ENCODE measurements around the gene YIF1B.
"Not testable (repeated sequence)": the region's sequence is repeated elsewhere in the genome, so short reads cannot be mapped to it uniquely, and the experiment has no call there.

YIF1B gene

GRCh38 chr19:38276942-38277517 is 38.7 kb downstream of the YIF1B start:
- no peak for DNase-seq (ENCODE audit: low read depth, low spot score)

DNA sequence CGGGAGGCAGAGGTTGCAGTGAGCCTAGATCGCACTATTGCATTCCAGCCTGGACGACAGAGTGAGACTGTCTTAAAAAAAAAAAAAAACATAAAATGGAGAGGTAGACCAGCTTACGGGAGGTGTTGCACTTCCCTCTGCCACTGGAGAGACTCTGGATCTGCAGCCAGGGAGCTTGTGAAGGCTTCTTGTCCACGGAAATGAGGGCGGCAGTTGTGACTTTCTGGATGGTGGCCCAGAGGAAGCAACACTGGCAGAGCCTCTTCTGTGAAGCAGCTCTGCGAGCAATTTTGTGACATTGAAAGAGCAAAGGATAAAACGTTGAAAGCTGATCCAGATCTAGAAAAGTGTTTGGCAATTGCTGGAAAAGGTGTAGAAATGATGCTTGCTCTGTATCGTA is 41.0 kb downstream of the YIF1B start:
- DNase-seq (ENCODE audit: low read depth, low spot score): no peak

DNA sequence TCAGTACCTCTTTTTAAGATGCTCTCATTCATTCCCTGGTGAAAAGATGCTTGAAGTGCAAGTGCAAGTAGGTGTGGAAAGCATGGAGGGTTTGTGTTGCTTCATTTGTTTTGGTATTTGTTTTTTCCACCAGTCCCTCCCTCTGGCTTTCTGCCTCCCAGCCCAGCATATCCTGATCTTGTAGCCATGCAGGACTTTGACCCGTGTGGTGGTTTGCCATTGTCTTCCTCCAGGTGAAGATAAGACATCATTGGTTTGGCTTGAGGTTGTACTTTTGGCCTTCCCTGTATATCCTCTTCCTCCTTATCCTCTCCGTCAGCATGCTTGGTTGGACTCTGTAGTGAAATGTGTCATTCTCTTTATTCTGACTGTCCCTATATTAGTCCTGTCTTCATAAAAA is 42.2 kb downstream of the YIF1B start:
- DNase-seq (ENCODE audit: low read depth, low spot score): no peak

DNA sequence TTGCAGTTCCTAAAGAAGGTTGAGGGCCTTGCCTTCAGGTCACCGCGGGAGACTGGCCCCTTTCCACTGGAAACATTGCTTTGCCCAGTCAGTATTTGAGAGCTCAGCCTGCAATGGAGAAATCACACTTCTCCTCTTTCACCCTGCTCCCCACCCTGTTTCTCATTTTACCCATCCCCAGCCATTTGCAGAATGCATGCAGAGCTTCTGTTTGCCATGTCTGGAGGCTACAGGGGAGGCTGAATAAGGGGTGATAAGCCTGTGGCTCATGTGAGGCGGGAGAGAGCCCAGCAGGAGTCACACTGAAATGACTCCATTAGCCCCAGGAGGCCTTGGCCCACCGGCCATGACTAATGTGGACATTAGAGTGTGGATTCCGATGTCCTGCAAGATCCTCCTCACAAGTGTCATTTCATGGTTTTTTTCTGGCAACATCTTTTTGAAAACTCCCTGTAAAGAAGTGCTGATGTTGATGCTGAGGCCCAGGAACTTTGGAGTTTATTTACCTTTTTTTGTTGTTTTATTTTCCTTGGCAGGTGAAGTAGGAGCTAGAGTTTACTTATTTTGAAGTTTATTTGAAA is 45.1 kb downstream of the YIF1B start:
- DNase-seq (ENCODE audit: low read depth, low spot score): no peak

GRCh38 chr19:38268539-38268938 is 47.2 kb downstream of the YIF1B start:
- DNase-seq (ENCODE audit: low read depth, low spot score): no peak

- no peak for DNase-seq (ENCODE audit: low read depth, low spot score)
Measured at GRCh38 chr19:38267761-38268483, 47.8 kb downstream of the YIF1B start.

DNA sequence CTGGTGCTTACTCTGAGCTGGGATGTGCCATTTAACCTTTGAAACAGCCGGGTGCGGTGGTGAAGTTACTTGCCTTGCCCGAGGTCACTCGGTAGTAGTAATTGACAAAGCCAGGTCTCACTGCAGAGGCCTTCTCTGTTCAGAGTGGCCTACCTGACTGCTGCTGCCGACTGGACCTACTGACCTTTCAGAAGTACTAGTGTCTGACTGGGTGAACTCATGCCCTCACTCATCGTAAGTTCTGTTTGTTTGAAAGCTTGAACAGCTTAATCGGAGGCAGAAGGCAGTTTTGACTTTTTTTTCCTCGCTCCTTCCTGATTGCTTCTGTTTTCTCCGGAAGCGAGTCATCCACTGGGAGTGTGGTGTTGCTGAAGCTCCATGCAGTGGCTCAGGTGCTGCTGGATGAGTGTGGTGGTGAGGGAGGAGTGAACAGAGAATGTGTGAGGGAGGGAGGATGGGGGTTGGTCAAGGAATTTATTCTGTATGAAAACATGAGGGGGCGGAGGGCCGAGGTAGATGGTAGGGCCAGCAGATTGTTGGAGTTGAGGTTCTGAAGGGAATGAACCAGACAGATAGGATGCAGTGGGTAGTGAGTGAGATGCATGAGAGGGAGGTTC is 48.7 kb downstream of the YIF1B start:
- DNase-seq (ENCODE audit: low read depth, low spot score): peak; percentile 62

GRCh38 chr19:38265921-38266429 is 49.8 kb downstream of the YIF1B start:
- no peak for DNase-seq (ENCODE audit: low read depth, low spot score)

DNA sequence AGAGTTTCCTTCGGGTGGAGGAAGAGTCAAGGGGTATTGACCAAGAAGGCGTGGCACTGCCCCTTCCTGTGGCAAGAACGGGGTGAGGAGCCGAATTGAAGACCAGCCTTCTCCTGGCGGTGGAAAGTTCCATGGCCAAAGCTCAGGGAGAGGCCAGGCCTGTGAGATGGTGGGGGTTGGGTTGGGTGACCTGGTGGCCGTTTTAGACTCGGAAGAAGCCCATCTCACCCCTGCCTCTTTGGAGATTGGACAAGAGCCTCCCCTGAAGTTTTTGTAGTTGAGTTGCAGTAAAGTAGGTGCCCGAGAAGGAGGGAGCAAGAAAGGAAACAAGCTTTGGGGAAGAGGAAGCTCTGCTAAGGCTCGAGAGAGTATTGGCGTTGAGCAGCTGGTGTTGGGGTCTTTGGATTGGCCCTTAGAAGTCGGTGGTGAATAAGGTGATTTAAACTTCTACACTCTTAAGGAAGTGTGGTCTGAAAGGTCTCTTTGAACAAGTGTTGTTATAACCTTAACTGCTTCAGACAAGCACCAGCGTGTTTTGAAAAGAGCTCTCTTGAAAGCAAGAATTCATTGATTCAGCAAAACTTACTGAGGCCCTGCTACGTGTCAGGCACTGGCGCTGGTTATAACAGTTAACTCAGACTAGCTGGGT is 50.4 kb downstream of the YIF1B start:
- DNase-seq (ENCODE audit: low read depth, low spot score): no peak

DNA sequence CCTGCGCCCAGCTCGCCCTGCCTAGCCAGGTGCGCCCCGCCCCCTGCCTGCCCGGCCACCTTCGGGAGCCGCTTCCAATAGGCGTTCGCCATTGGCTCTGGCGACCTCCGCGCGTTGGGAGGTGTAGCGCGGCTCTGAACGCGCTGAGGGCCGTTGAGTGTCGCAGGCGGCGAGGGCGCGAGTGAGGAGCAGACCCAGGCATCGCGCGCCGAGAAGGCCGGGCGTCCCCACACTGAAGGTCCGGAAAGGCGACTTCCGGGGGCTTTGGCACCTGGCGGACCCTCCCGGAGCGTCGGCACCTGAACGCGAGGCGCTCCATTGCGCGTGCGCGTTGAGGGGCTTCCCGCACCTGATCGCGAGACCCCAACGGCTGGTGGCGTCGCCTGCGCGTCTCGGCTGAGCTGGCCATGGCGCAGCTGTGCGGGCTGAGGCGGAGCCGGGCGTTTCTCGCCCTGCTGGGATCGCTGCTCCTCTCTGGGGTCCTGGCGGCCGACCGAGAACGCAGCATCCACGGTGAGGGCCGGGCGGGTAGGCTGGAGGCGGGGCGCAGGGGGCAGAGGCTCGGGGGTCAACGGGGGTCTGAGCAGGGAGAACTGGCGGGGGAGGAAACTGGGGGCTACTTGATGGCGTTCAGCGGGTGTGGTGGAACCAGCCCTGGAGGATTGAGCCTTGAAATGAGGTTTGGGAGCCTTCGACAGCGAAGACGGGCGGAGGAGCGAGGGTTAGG is 51.1 kb downstream of the YIF1B start, which contains the start of gene SPINT2:
TSS of gene SPINT2 (plus strand) at position 88 of the 727 bp plus-strand sequence. CDS start at position 408, 320 bp downstream.
- DNase-seq (ENCODE audit: low read depth, low spot score): peak; percentile 47

DNA sequence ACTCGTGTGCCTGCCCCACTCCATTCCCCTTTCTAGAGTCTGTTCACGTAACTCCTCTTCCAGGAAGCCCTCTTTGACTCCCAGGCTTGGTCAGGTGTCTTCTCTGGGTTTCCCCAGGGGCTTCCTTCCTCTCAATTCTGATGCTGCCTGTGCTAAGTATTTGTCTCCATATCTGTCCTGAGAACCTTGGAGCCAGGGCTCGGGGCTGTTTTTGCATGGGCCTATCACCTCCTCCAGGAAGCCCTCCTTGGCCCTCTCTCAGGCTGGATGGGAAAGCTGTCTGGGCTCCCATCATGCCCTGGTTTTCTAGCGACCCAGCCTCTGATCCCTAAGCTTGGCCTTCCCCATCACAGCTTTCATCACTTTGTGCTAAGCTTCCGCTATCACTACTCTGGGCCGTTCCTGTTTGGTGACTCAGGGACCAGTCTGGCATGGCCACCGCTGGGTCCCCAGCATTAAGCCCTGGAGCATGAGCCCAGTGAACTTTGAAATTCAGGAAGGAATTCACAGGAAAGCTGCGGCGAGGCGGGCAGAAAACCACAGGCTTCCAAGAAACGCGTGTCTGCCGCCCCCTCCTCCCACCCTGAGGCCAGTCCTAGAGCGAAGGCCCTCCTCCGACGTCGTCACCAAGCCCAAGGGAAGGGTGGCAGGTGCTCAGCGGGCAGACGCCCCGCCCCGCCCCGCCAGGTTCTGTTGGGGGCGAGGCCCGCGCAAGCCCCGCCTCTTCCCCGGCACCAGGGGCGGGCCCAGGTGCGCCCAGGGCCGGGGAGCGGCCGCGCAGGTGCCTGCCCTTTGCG is 51.9 kb downstream of the YIF1B start:
- DNase-seq (ENCODE audit: low read depth, low spot score): peak; percentile 91

DNA sequence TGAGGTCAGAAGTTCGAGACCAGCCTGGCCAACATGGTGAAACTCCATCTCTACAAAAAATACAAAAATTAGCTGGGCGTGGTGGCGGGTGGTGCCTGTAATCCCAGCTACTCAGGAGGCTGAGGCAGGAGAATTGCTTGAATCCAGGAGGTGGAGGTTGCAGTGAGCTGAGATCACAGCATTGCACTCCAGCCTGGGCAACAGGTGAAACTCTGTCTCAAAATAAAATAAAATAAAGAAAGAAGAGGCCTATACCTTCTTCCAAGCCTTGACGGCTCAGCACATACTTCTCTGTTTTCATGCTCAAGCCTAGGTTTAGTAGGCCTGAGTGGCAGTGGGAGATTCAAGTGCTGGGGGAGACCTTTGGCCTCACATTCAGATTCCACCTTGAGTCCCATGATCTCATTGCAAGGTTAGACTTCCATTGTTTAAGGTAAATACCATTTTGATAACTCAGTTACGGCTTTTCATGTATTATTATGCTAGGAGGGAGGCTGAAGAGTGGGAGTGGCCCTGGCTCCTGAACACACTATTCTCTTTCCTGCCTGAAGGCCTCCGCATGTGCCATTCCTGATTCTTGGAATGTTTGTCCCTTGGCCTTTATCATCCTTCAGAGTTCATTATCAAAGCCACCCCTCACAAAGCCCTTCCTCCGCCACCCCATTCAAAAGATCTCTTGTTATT is 53.0 kb downstream of the YIF1B start:
- DNase-seq (ENCODE audit: low read depth, low spot score): no peak

DNA sequence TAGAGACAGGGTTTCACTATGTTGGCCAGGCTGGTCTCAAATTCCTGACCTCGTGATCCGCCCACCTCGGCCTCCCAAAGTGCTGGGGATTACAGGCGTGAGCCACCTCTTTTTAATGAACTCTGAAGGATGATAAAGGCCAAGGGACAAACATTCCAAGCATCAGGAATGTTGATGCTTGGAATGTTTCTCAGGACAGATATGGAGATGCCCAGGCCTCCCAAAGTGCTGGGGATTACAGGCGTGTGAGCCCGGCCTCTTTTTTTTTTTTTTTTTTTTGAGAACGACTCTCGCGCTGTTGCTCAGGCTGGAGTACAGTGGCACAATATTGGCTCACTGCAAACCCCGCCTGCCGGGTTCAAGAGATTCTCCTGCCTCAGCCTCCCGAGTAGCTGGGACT is 53.8 kb downstream of the YIF1B start:
- not testable (repeated sequence) for DNase-seq (ENCODE audit: low read depth, low spot score)

DNA sequence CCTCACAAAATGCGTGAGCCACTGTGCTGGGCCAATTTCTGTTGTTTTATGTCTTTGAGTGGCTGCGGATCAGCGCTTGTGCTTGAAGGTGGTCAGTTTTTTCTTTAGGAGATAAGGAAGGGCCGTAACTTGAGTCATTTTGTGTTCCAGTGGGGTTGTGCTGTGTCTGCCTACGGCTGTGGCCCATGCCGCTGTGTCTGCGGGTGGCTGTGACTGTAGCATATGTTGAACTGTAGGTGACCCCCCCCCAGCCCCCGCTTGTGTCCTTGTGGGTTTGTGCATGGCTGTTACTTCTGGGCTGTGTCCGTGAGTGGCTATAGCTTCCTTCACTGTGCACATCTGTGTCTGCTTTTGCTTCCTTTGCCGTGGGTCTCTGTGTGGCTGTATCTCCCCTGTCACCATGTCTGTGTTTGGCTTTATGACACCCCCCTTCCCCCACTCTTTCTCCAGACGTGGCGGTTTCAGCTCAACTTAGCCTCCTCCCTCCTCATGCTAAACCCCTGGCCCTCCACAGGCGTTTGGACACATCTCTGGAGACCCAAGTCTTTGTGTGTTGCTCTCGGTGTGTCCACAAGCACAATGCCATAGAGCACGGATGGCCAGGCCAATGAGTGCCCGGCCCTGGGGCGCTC is 60.2 kb downstream of the YIF1B start:
- DNase-seq (ENCODE audit: low read depth, low spot score): no peak

GRCh38 chr19:38253788-38254187 is 62.0 kb downstream of the YIF1B start:
- DNase-seq (ENCODE audit: low read depth, low spot score): no peak

All from astrocyte of the hippocampus (primary cell).